ENCODE measurements around the gene GPN2. TPM values are rescaled to one million over a fixed set of nuclear protein-coding genes. Genes with fewer than 3 reads are reported as not detected.
A peak's percentile ranks its signal among the peaks of the same experiment; 100 is the strongest.

Gene GPN2
- total and polyA plus RNA-seq, 2 donors (not counting 1 experiment from before 2014, with no cell fraction given), result 15.2 to 43.5 TPM

DNA sequence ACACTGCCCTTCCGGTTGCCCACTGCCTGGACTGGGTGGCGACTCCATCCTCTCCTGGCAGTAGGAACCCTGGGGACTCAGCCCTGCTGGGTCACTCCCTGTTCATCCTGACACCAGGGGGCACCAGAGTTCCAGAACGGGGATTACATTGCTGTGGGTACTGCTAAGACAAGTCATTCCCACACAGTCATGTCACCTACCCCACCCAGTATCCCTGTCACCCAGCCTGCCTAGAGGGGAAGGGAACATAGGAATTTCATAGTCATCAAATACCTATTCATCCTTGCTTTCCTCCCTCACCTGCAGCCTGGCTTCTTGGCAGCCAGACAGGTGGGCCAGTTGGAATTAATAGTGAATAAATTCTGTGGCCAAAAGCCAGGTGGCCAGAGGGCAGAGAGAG, 36.9 kb downstream of the GPN2 start:
- Histone ChIP-seq H3K27me3 (replicated peaks in 1 of 4; ENCODE audit: control extremely low read depth in 1 of 4, control insufficient read depth in 3 of 4, insufficient read depth in 4 of 4, low read length in 3 of 4) (no peaks in the 10 kb centered on the region), H3K4me1 (ENCODE audit: control insufficient read depth in 2 of 2, insufficient read depth in 2 of 2, low read length in 2 of 2) (no peaks in the 10 kb centered on the region), H3K4me3 (ENCODE audit: control extremely low read depth in 1 of 5, extremely low read depth in 1 of 5, insufficient read depth in 1 of 5, low read depth in 2 of 5, low read length in 4 of 5) (no peak overlapping the region), H3K9ac (ENCODE audit: low read length) (no peak overlapping the region), H2AFZ (ENCODE audit: insufficient read depth, low read depth, low read length, poor library complexity, severe bottlenecking) (no peak overlapping the region), H3K27ac (ENCODE audit: low read length in 2 of 2) (no peak overlapping the region), H3K79me2 (ENCODE audit: control insufficient read depth, insufficient read depth, low read length) (no peaks in the 10 kb centered on the region), H3K36me3 (replicated peaks in 1 of 2; ENCODE audit: control extremely low read depth in 1 of 2, control insufficient read depth in 1 of 2, extremely low read depth in 1 of 2, insufficient read depth in 2 of 2, low read length in 1 of 2) (peaks cover 0 to 61% of the 10 kb centered on the region in 2 experiments), H3K9me3 (ENCODE audit: control extremely low read depth in 1 of 3, control insufficient read depth in 2 of 3, insufficient read depth in 1 of 3, low read length in 2 of 3) (no peaks in the 10 kb centered on the region), H3K4me2 (replicated peaks; ENCODE audit: low read depth, low read length, poor library complexity, severe bottlenecking) (no peak overlapping the region), H4K20me1 (ENCODE audit: control insufficient read depth, insufficient read depth, low read length, poor library complexity, severe bottlenecking) (no peaks in the 10 kb centered on the region)
- H3K9me3 Mint-ChIP-seq (ENCODE audit: insufficient read depth), result no peaks in the 10 kb centered on the region
- no peak overlapping the region for H3K4me3 Mint-ChIP-seq
- ChIA-PET CTCF (interaction anchor here (0.6 to 3.9 kb wide), 3 partner anchors 13 to 100 kb away, joined by 4 to 27 read pairs (median 22); no protein-coding TSS in a partner anchor), POLR2A (no interaction called here)
- DNase-seq (peak; percentile 85), ATAC-seq (ENCODE audit: low read depth) (peak; percentile 89)
- H3K27me3 Mint-ChIP-seq, result no peaks in the 10 kb centered on the region
- no peaks in the 10 kb centered on the region for H3K4me1 Mint-ChIP-seq
- WGBS (ENCODE audit: insufficient coverage), result 55% methylated on average over 2 of the region's 3 CpGs
- no peak overlapping the region for H3K27ac Mint-ChIP-seq
- TF ChIP-seq, protein P1, sequence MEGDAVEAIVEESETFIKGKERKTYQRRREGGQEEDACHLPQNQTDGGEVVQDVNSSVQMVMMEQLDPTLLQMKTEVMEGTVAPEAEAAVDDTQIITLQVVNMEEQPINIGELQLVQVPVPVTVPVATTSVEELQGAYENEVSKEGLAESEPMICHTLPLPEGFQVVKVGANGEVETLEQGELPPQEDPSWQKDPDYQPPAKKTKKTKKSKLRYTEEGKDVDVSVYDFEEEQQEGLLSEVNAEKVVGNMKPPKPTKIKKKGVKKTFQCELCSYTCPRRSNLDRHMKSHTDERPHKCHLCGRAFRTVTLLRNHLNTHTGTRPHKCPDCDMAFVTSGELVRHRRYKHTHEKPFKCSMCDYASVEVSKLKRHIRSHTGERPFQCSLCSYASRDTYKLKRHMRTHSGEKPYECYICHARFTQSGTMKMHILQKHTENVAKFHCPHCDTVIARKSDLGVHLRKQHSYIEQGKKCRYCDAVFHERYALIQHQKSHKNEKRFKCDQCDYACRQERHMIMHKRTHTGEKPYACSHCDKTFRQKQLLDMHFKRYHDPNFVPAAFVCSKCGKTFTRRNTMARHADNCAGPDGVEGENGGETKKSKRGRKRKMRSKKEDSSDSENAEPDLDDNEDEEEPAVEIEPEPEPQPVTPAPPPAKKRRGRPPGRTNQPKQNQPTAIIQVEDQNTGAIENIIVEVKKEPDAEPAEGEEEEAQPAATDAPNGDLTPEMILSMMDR (IDR thresholded peaks at IDR 0.05), result peak; percentile 87
- TF ChIP-seq EZH2 (IDR thresholded peaks at IDR 0.05; ENCODE audit: borderline replicate concordance, insufficient read depth, low read depth, low read length, poor library complexity, severe bottlenecking), result no peak
- intact Hi-C loops (cut with micrococcal nuclease), result loop anchor here (1.0 kb wide), 2 partner anchors 25 to 47 kb away; partner anchors contain the start of gene GPATCH3

DNA sequence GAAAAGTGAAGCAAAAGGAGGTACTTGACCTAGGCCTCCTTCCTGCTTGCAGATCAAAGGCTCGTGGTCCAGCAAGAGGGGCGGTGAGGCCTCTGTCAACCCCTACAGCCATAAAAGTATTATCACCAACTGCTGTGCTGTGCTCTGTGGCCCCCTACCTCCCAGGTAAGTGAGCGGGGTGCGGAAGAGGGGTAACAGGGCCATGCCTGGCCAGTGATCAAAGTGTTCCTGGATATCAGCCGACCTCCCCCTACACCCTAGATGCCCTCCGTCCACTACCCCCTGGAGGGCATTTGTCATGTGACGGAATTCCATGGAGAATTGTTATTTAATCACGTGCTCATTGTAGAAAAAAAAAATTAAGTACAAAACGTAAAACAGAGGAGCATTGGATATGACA, 37.4 kb downstream of the GPN2 start:
- Mint-ChIP-seq H3K4me3 (no peak overlapping the region), H3K27me3 (no peaks in the 10 kb centered on the region), H3K9me3 (ENCODE audit: insufficient read depth) (no peaks in the 10 kb centered on the region), H3K27ac (no peak overlapping the region), H3K4me1 (no peaks in the 10 kb centered on the region)
- H3K79me2 ChIP-seq (ENCODE audit: control insufficient read depth, insufficient read depth, low read length), result no peaks in the 10 kb centered on the region
- ChIA-PET CTCF (interaction anchor here (1.2 to 5.0 kb wide), 4 partner anchors 11 to 32 kb away, joined by 3 to 32 read pairs (median 13); no protein-coding TSS in a partner anchor), POLR2A (no interaction called here)
- TF ChIP-seq, protein P1 (IDR thresholded peaks at IDR 0.05), result no peak
- TF ChIP-seq EZH2 (IDR thresholded peaks at IDR 0.05; ENCODE audit: borderline replicate concordance, insufficient read depth, low read depth, low read length, poor library complexity, severe bottlenecking), result no peak
- H2AFZ ChIP-seq (ENCODE audit: insufficient read depth, low read depth, low read length, poor library complexity, severe bottlenecking), result no peak overlapping the region
- intact Hi-C loops (cut with micrococcal nuclease), result loop anchor here (1.0 kb wide), 2 partner anchors 26 to 48 kb away; partner anchors contain the start of gene GPATCH3
- peaks cover 0 to 63% of the 10 kb centered on the region in 2 experiments for H3K36me3 ChIP-seq (replicated peaks in 1 of 2; ENCODE audit: control extremely low read depth in 1 of 2, control insufficient read depth in 1 of 2, extremely low read depth in 1 of 2, insufficient read depth in 2 of 2, low read length in 1 of 2)
- no peak overlapping the region for H3K27ac ChIP-seq (ENCODE audit: low read length in 2 of 2)
- H4K20me1 ChIP-seq (ENCODE audit: control insufficient read depth, insufficient read depth, low read length, poor library complexity, severe bottlenecking), result no peaks in the 10 kb centered on the region
- H3K4me3 ChIP-seq (ENCODE audit: control extremely low read depth in 1 of 5, extremely low read depth in 1 of 5, insufficient read depth in 1 of 5, low read depth in 2 of 5, low read length in 4 of 5), result no peak overlapping the region
- H3K27me3 ChIP-seq (replicated peaks in 1 of 4; ENCODE audit: control extremely low read depth in 1 of 4, control insufficient read depth in 3 of 4, insufficient read depth in 4 of 4, low read length in 3 of 4), result no peaks in the 10 kb centered on the region
- H3K9me3 ChIP-seq (ENCODE audit: control extremely low read depth in 1 of 3, control insufficient read depth in 2 of 3, insufficient read depth in 1 of 3, low read length in 2 of 3), result no peaks in the 10 kb centered on the region
- 95% methylated on average over 4 of the region's 9 CpGs for WGBS (ENCODE audit: insufficient coverage)
- H3K4me2 ChIP-seq (replicated peaks; ENCODE audit: low read depth, low read length, poor library complexity, severe bottlenecking), result no peak overlapping the region
- no peak overlapping the region for H3K9ac ChIP-seq (ENCODE audit: low read length)
- no peak for DNase-seq
- H3K4me1 ChIP-seq (ENCODE audit: control insufficient read depth in 2 of 2, insufficient read depth in 2 of 2, low read length in 2 of 2), result no peaks in the 10 kb centered on the region
- no peak for ATAC-seq (ENCODE audit: low read depth)

All from B cell (primary cell).